BLaER1 treated with 17β-estradiol and CSF1 and Interleukin-3, amounts not matched to agents 10 nM and 100 nM (cell line): ENCODE measurements around the gene TRRAP.

Source experiments
- H3K27ac ChIP-seq, 11 experiments: shearing (Covaris generic); formaldehyde crosslinking; 2 replicates each; pipeline ENCODE4 v1.8.1; 2022
- H3K27me3 ChIP-seq, 11 experiments: shearing (Covaris generic); formaldehyde crosslinking; 2 replicates each; pipeline ENCODE4 v1.8.1; 2022
- H3K36me3 ChIP-seq, 11 experiments: shearing (Covaris generic); formaldehyde crosslinking; 2 replicates each; pipeline ENCODE4 v1.8.1; 2022
- H3K4me1 ChIP-seq, 10 experiments: shearing (Covaris generic); formaldehyde crosslinking; 2 replicates each; pipeline ENCODE4 v1.8.1; 2022
- H3K4me2 ChIP-seq, 11 experiments: shearing (Covaris generic); formaldehyde crosslinking; 2 replicates each; pipeline ENCODE4 v1.8.1; 2022
- H3K4me3 ChIP-seq, 10 experiments: shearing (Covaris generic); formaldehyde crosslinking; 2 replicates each; pipeline ENCODE4 v1.8.1; 2022
- H3K9ac ChIP-seq, 11 experiments: shearing (Covaris generic); formaldehyde crosslinking; 2 replicates each; pipeline ENCODE4 v1.8.1; 2022
- H3K9me3 ChIP-seq, 11 experiments: shearing (Covaris generic); formaldehyde crosslinking; replicated peaks in 1 of 11; 2 replicates each; pipeline ENCODE4 v1.8.1; 2022
- H4K20me1 ChIP-seq, 11 experiments: shearing (Covaris generic); formaldehyde crosslinking; 2 replicates each; pipeline ENCODE4 v1.8.1; 2022
- Cebpa-rat ChIP-seq, 11 experiments: shearing (Covaris generic); IDR thresholded peaks; 2 replicates each; pipeline ENCODE4 v1.8.1; 2022

The TRRAP gene

DNA sequence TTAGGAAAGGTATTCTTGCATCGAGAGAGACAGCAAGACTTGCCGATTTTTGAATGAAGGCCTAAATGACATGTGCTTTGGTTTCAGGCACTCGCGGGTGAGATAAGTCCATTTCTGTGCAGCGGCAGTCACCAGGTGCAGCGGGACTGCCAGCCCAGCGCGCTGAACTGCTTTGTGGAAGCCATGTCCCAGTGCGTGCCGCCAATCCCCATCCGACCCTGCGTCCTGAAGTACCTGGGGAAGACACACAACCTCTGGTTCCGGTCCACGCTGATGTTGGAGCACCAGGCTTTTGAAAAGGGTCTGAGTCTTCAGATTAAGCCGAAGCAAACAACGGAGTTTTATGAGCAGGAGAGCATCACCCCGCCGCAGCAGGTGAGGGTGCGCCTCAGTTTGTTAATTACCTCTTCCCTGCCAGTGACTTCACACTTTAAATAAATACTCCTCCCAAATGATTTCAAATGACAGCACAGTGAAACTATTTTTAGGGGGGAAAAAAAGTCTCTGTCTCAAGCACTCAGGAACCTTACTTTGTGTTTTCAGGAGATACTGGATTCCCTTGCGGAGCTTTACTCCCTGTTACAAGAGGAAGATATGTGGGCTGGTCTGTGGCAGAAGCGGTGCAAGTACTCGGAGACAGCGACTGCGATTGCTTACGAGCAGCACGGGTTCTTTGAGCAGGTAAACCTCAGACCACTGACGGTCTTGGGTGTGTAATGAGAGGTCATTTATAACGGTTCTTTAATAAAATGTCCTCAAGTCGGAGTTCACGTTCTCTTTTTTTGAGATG lies 98.3 kb downstream of the TRRAP start:
- no peak for TF ChIP-seq Cebpa-rat (IDR thresholded peaks at IDR 0.05)
- Histone ChIP-seq H3K27me3 (no peaks in the 10 kb centered on the region), H3K4me3 (no peak overlapping the region), H3K36me3 (peaks cover 99 to 100% (median 100%) of the 10 kb centered on the region in 11 experiments), H3K9me3 (no peaks in the 10 kb centered on the region), H4K20me1 (peaks cover 0 to 33% (median 18%) of the 10 kb centered on the region in 11 experiments; a peak in 11 of 22 replicates), H3K4me2 (no peak overlapping the region), H3K9ac (no peak overlapping the region), H3K4me1 (no peaks in the 10 kb centered on the region), H3K27ac (no peak overlapping the region)

GRCh38 chr7:98978672-98979071 lies 100.3 kb downstream of the TRRAP start:
- H3K4me2 ChIP-seq, result no peak overlapping the region

GRCh38 chr7:98981701-98982100 lies 103.4 kb downstream of the TRRAP start:
- Histone ChIP-seq H3K27me3 (no peaks in the 10 kb centered on the region), H3K36me3 (peaks cover 99 to 100% (median 100%) of the 10 kb centered on the region in 11 experiments)

More at GRCh38 chr7:98978672-98979071, 100.3 kb downstream of the TRRAP start:
- H3K27me3 ChIP-seq, result no peaks in the 10 kb centered on the region
- H3K4me3 ChIP-seq, result no peak overlapping the region
- no peaks in the 10 kb centered on the region for H3K9me3 ChIP-seq
- no peak overlapping the region for H3K27ac ChIP-seq
- no peak overlapping the region for H3K9ac ChIP-seq
- no peaks in the 10 kb centered on the region for H3K4me1 ChIP-seq
- peaks cover 0 to 31% (median 10%) of the 10 kb centered on the region in 11 experiments; a peak in 11 of 22 replicates for H4K20me1 ChIP-seq
- no peak for TF ChIP-seq Cebpa-rat (IDR thresholded peaks at IDR 0.05)
- H3K36me3 ChIP-seq, result peaks cover 99 to 100% (median 100%) of the 10 kb centered on the region in 11 experiments

GRCh38 chr7:98982686-98983085 lies 104.4 kb downstream of the TRRAP start:
- H3K4me1 ChIP-seq, result peaks cover 0 to 5% (median 0%) of the 10 kb centered on the region in 10 experiments; a peak in 3 of 20 replicates
- no peak for TF ChIP-seq Cebpa-rat (IDR thresholded peaks at IDR 0.05)
- H3K27me3 ChIP-seq, result no peaks in the 10 kb centered on the region
- peaks cover 0 to 14% (median 0%) of the 10 kb centered on the region in 11 experiments; a peak in 7 of 22 replicates for H4K20me1 ChIP-seq
- peaks cover 99 to 100% (median 100%) of the 10 kb centered on the region in 11 experiments for H3K36me3 ChIP-seq
- no peak overlapping the region for H3K9ac ChIP-seq
- H3K27ac ChIP-seq, result no peak overlapping the region
- H3K9me3 ChIP-seq, result peaks cover 12 to 17% (median 13%) of the 10 kb centered on the region in 11 experiments; a peak in 21 of 22 replicates
- no peak overlapping the region for H3K4me2 ChIP-seq
- no peak overlapping the region for H3K4me3 ChIP-seq

More at GRCh38 chr7:98981701-98982100, 103.4 kb downstream of the TRRAP start:
- Histone ChIP-seq H4K20me1 (peaks cover 0 to 14% (median 0%) of the 10 kb centered on the region in 11 experiments; a peak in 6 of 22 replicates), H3K4me3 (no peak overlapping the region), H3K9ac (no peak overlapping the region), H3K4me1 (no peaks in the 10 kb centered on the region), H3K9me3 (peaks cover 12 to 17% (median 13%) of the 10 kb centered on the region in 11 experiments; a peak in 21 of 22 replicates), H3K4me2 (no peak overlapping the region), H3K27ac (no peak overlapping the region)
- no peak for TF ChIP-seq Cebpa-rat (IDR thresholded peaks at IDR 0.05)

DNA sequence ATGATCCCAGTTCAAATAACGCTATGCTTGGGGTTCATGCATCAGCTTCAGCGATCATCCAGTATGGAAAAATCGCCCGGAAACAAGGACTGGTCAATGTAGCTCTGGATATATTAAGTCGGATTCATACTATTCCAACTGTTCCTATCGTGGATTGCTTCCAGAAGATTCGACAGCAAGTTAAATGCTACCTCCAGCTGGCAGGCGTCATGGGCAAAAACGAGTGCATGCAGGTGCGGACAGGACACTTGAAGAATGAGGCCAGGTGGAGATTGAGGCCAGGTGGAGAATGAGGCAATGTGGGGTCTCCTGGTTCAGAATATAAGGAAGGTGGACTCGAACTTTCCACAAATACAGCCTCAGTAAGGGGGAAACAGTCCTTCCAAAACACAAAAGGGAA lies 105.8 kb downstream of the TRRAP start:
- no peak overlapping the region for H3K4me3 ChIP-seq
- no peak for TF ChIP-seq Cebpa-rat (IDR thresholded peaks at IDR 0.05)
- H3K27me3 ChIP-seq, result no peaks in the 10 kb centered on the region
- peaks cover 99 to 100% (median 100%) of the 10 kb centered on the region in 11 experiments for H3K36me3 ChIP-seq
- no peak overlapping the region for H3K9ac ChIP-seq
- H3K4me1 ChIP-seq, result peaks cover 0 to 20% (median 9%) of the 10 kb centered on the region in 10 experiments; a peak in 13 of 20 replicates
- H3K9me3 ChIP-seq, result peaks cover 12 to 17% (median 13%) of the 10 kb centered on the region in 11 experiments; a peak in 21 of 22 replicates
- no peak overlapping the region for H3K27ac ChIP-seq
- H4K20me1 ChIP-seq, result peaks cover 0 to 20% (median 5%) of the 10 kb centered on the region in 11 experiments; a peak in 7 of 22 replicates
- H3K4me2 ChIP-seq, result no peak overlapping the region

DNA sequence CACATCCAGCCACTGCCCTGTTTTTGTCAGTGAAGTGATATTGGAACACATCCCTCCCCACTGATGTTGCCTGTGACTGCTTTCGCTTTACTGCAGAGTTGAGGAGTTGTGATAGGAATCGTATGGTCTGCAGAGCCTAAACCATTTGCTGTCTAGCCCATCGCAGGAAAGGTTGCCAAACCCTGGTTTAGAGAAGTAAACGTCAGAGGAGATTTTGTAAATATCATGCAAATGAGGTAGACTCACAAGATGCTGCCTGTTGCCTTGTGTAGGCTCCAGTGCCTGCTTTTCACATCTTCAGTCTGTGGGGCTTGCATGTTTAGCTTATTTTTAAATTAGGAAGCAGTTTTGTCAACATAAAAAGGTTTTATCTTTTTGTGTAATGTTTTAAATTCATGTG lies 107.1 kb downstream of the TRRAP start:
- H4K20me1 ChIP-seq, result peaks cover 0 to 22% (median 9%) of the 10 kb centered on the region in 11 experiments; a peak in 7 of 22 replicates
- H3K27me3 ChIP-seq, result no peaks in the 10 kb centered on the region
- H3K36me3 ChIP-seq, result peaks cover 99 to 100% (median 100%) of the 10 kb centered on the region in 11 experiments
- H3K9ac ChIP-seq, result no peak overlapping the region
- H3K4me3 ChIP-seq, result no peak overlapping the region
- H3K4me2 ChIP-seq, result no peak overlapping the region
- TF ChIP-seq Cebpa-rat (IDR thresholded peaks at IDR 0.05), result no peak
- peaks cover 0 to 25% (median 12%) of the 10 kb centered on the region in 10 experiments; a peak in 13 of 20 replicates for H3K4me1 ChIP-seq
- no peak overlapping the region for H3K27ac ChIP-seq
- peaks cover 12 to 17% (median 13%) of the 10 kb centered on the region in 11 experiments; a peak in 21 of 22 replicates for H3K9me3 ChIP-seq

DNA sequence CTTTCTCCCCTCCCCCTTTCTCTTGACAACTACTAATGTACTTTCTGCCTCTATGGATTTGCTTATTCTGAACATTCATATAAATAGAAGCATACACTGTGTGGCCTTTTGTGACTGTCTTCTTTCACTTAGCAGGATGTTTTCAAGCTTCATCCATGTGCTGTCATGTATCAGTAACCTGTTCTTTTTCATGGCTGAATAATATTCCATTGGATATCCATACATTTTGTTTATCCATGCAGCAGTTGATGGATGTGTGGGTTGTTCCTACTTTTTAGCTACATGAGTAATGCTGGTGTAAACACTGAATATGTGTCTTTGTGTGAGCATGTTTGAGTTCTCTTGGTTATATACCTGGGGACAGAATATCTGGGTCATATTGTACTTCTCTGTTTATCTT lies 107.6 kb downstream of the TRRAP start:
- Histone ChIP-seq H3K4me1 (peaks cover 0 to 25% (median 12%) of the 10 kb centered on the region in 10 experiments; a peak in 13 of 20 replicates), H3K4me2 (no peak overlapping the region), H3K9ac (no peak overlapping the region), H4K20me1 (peaks cover 0 to 24% (median 9%) of the 10 kb centered on the region in 11 experiments; a peak in 11 of 22 replicates), H3K9me3 (peaks cover 12 to 17% (median 13%) of the 10 kb centered on the region in 11 experiments; a peak in 21 of 22 replicates), H3K27me3 (no peaks in the 10 kb centered on the region), H3K36me3 (peaks cover 99 to 100% (median 100%) of the 10 kb centered on the region in 11 experiments), H3K27ac (no peak overlapping the region), H3K4me3 (no peak overlapping the region)
- no peak for TF ChIP-seq Cebpa-rat (IDR thresholded peaks at IDR 0.05)

GRCh38 chr7:98988641-98989040 lies 110.3 kb downstream of the TRRAP start:
- H3K9ac ChIP-seq, result peak overlapping the region in 3 of 11 experiments; percentile 7 to 35 (median 30); a peak in 1 of 22 replicates
- peaks cover 0 to 47% (median 15%) of the 10 kb centered on the region in 11 experiments; a peak in 12 of 22 replicates for H4K20me1 ChIP-seq
- no peak for TF ChIP-seq Cebpa-rat (IDR thresholded peaks at IDR 0.05)
- no peak overlapping the region for H3K4me3 ChIP-seq
- peak overlapping the region in 6 of 11 experiments; percentile 1 to 29 (median 18); a peak in 9 of 22 replicates for H3K4me2 ChIP-seq
- peaks cover 100% of the 10 kb centered on the region in 11 experiments for H3K36me3 ChIP-seq
- H3K4me1 ChIP-seq, result peaks cover 0 to 35% (median 12%) of the 10 kb centered on the region in 10 experiments; a peak in 13 of 20 replicates
- H3K27ac ChIP-seq, result no peak overlapping the region
- no peaks in the 10 kb centered on the region for H3K27me3 ChIP-seq
- H3K9me3 ChIP-seq, result peaks cover 12 to 17% (median 13%) of the 10 kb centered on the region in 11 experiments; a peak in 21 of 22 replicates

DNA sequence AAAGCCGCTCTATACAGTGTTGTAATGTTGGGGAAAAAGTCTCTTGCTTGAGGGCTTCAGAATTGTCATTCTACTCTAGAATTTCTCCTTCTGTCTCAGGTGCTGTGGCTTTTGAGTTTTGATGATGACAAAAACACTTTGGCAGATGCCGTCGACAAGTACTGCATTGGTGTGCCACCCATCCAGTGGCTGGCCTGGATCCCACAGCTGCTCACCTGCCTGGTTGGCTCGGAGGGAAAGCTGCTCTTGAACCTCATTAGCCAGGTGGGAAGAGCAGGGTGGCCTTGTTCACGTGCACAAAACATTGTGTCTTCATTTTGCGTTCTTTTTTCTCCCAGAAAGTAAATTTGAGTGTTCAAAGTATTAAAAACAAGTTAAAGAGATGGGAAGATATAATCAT lies 112.0 kb downstream of the TRRAP start:
- no peak overlapping the region for H3K4me3 ChIP-seq
- H3K9me3 ChIP-seq, result peaks cover 7 to 12% (median 9%) of the 10 kb centered on the region in 11 experiments; a peak in 21 of 22 replicates
- H3K9ac ChIP-seq, result no peak overlapping the region
- TF ChIP-seq Cebpa-rat (IDR thresholded peaks at IDR 0.05), result no peak
- H4K20me1 ChIP-seq, result peaks cover 0 to 61% (median 22%) of the 10 kb centered on the region in 11 experiments; a peak in 12 of 22 replicates
- H3K4me2 ChIP-seq, result no peak overlapping the region
- peaks cover 0 to 35% (median 12%) of the 10 kb centered on the region in 10 experiments; a peak in 13 of 20 replicates for H3K4me1 ChIP-seq
- no peaks in the 10 kb centered on the region for H3K27me3 ChIP-seq
- H3K36me3 ChIP-seq, result peaks cover 100% of the 10 kb centered on the region in 11 experiments
- no peak overlapping the region for H3K27ac ChIP-seq
